ENCODE measurements around the gene KRTAP5-9. TPM values are rescaled to one million over a fixed set of nuclear protein-coding genes. Genes with fewer than 3 reads are reported as not detected.
"Not testable (repeated sequence)": the region's sequence is repeated elsewhere in the genome, so short reads cannot be mapped to it uniquely, and the experiment has no call there.

Gene KRTAP5-9
- total and polyA plus RNA-seq, 9 of the 15 experiments (the other 6 are each of a cell fraction or from before 2014, with no cell fraction given), result not detected

DNA sequence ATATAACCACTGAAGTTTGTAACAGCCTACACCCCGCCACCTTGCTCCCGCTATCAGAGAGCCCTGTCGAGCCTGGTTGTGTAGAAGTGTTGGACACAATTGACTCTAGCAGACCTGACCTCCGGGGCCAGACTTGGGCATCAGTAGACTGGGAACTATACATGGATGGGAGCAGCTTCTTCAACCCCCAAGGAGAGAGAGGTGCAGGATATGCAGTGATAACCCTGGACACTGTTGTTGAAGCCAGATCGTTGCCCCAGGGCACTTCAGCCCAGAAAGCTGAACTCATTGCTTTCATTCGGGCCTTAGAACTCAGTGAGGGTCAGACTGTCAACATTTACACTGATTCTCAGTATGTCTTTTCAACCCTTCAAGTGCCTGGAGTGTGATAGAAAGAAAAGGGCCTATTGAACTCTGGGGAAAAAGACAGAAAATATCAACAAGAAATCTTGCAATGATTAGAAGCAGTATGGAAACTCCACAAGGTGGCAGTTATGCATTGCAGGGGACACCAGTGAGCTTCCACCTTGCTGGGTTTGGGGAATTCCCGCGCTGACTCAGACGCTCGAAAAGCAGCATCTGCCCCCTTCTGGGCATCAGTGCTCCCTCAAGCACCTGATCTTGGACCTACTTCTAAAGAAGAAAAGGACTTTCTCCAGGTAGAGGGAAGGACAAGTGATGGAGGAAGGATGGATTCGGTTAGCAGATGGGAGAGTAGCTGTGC is 40.8 kb downstream of the KRTAP5-9 start:
- CTCF ChIA-PET (ENCODE audit: low intra/inter-chr PET ratio), result interaction anchor here (0.7 kb wide), 1 partner anchor 243 kb away, joined by 3 read pairs; no protein-coding TSS in a partner anchor
- H3K36me3 ChIP-seq (ENCODE audit: control insufficient read depth, insufficient read depth, low read length); H3K4me2 ChIP-seq (ENCODE audit: insufficient read depth, low read length); H3K4me1 ChIP-seq (replicated peaks in 1 of 2; ENCODE audit: control insufficient read depth in 2 of 2, insufficient read depth in 2 of 2, low read length in 2 of 2); H4K20me1 ChIP-seq (replicated peaks; ENCODE audit: control insufficient read depth, insufficient read depth, low read length); H2AFZ ChIP-seq (ENCODE audit: low read depth, low read length); H3K4me3 ChIP-seq; POLR2A ChIA-PET; FAIRE-seq; H3K79me2 ChIP-seq (ENCODE audit: control insufficient read depth, insufficient read depth, low read length); BruUV-seq (replicated peaks); H3K9me1 ChIP-seq (ENCODE audit: control insufficient read depth, insufficient read depth, low read length); H3K9me3 ChIP-seq (replicated peaks; ENCODE audit: control insufficient read depth, insufficient read depth, low read depth, low read length); ATAC-seq; H3K9ac ChIP-seq (ENCODE audit: insufficient read depth in 1 of 2, low read depth in 2 of 2, low read length in 2 of 2); intact Hi-C loops (cut with micrococcal nuclease); H3K27ac ChIP-seq (ENCODE audit: extremely low read depth, low read depth, low read length); TF ChIP-seq JUN (CRISPR knock-in tag; IDR thresholded peaks at IDR 0.05; ENCODE audit: borderline replicate concordance): not testable (repeated sequence)
- in situ Hi-C loops (cut with MboI), result loop anchor here (25.0 kb wide), 1 partner anchor 848 kb away; the partner anchor contains the start of gene CLPB
- DNase-seq (ENCODE audit: extremely low read depth in 1 of 4, low spot score in 3 of 4), result peak in 1 of 4 experiments; percentile 42
- WGBS (ENCODE audit: insufficient coverage, low coverage, missing lambda C conversion rate), result 3% methylated on average over 11 of the region's 11 CpGs
- peaks cover 2 to 11% of the 10 kb centered on the region in 2 experiments; a peak in 4 of 5 replicates for H3K27me3 ChIP-seq (ENCODE audit: control insufficient read depth in 2 of 2, insufficient read depth in 2 of 2, low read length in 2 of 2)
- TF ChIP-seq, protein P1, sequence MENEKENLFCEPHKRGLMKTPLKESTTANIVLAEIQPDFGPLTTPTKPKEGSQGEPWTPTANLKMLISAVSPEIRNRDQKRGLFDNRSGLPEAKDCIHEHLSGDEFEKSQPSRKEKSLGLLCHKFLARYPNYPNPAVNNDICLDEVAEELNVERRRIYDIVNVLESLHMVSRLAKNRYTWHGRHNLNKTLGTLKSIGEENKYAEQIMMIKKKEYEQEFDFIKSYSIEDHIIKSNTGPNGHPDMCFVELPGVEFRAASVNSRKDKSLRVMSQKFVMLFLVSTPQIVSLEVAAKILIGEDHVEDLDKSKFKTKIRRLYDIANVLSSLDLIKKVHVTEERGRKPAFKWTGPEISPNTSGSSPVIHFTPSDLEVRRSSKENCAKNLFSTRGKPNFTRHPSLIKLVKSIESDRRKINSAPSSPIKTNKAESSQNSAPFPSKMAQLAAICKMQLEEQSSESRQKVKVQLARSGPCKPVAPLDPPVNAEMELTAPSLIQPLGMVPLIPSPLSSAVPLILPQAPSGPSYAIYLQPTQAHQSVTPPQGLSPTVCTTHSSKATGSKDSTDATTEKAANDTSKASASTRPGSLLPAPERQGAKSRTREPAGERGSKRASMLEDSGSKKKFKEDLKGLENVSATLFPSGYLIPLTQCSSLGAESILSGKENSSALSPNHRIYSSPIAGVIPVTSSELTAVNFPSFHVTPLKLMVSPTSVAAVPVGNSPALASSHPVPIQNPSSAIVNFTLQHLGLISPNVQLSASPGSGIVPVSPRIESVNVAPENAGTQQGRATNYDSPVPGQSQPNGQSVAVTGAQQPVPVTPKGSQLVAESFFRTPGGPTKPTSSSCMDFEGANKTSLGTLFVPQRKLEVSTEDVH (IDR thresholded peaks at IDR 0.05; ENCODE audit: low read depth, partially characterized antibody), result peak; percentile 86
- TF ChIP-seq, protein P2, sequence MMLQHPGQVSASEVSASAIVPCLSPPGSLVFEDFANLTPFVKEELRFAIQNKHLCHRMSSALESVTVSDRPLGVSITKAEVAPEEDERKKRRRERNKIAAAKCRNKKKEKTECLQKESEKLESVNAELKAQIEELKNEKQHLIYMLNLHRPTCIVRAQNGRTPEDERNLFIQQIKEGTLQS (IDR thresholded peaks at IDR 0.05), result peak; percentile 53; the same call in 1 of the 2 replicates
- TF ChIP-seq, protein P2 (CRISPR knock-in tag; conservative IDR thresholded peaks at IDR 0.05), result not testable (repeated sequence)
- peak; percentile 39; the same call in 1 of the 2 replicates for TF ChIP-seq JUN (IDR thresholded peaks at IDR 0.05; ENCODE audit: borderline replicate concordance, low read depth, low read length)
- TF ChIP-seq, protein P3, sequence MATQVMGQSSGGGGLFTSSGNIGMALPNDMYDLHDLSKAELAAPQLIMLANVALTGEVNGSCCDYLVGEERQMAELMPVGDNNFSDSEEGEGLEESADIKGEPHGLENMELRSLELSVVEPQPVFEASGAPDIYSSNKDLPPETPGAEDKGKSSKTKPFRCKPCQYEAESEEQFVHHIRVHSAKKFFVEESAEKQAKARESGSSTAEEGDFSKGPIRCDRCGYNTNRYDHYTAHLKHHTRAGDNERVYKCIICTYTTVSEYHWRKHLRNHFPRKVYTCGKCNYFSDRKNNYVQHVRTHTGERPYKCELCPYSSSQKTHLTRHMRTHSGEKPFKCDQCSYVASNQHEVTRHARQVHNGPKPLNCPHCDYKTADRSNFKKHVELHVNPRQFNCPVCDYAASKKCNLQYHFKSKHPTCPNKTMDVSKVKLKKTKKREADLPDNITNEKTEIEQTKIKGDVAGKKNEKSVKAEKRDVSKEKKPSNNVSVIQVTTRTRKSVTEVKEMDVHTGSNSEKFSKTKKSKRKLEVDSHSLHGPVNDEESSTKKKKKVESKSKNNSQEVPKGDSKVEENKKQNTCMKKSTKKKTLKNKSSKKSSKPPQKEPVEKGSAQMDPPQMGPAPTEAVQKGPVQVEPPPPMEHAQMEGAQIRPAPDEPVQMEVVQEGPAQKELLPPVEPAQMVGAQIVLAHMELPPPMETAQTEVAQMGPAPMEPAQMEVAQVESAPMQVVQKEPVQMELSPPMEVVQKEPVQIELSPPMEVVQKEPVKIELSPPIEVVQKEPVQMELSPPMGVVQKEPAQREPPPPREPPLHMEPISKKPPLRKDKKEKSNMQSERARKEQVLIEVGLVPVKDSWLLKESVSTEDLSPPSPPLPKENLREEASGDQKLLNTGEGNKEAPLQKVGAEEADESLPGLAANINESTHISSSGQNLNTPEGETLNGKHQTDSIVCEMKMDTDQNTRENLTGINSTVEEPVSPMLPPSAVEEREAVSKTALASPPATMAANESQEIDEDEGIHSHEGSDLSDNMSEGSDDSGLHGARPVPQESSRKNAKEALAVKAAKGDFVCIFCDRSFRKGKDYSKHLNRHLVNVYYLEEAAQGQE (IDR thresholded peaks at IDR 0.05; ENCODE audit: borderline replicate concordance), result peak; percentile 27; the same call in 1 of the 2 replicates
- TF ChIP-seq, protein P3 (CRISPR knock-in tag; IDR thresholded peaks at IDR 0.05; ENCODE audit: low read depth), result not testable (repeated sequence)
- TF ChIP-seq JUND (IDR thresholded peaks at IDR 0.05; ENCODE audit: borderline replicate concordance, low read depth, low read length), result peak; percentile 69
- peak; percentile 53; the same call in 1 of the 3 replicates for TF ChIP-seq JUND (tag; IDR thresholded peaks at IDR 0.05; ENCODE audit: borderline replicate concordance, low read depth, low read length)
